GM12878 (cell line): ENCODE measurements around the gene ROCK2. TPM values are rescaled to one million over a fixed set of nuclear protein-coding genes. Genes with fewer than 3 reads are reported as not detected.

ENCODE experiments used
- ATAC-seq: fragments of 200-7000 bp; cut with Tn5 transposase; 3 replicates; pipeline ENCODE4 v1.9.1; 2020; ENCODE audit warnings: mild to moderate bottlenecking, moderate library complexity
- BruUV-seq: library from RNA; stranded (reverse); fragments of 400-500 nt; replicated peaks from 2 replicates; lab custom pipeline; 2021; lab: Mats Ljungman, UMichigan
- CTCF ChIA-PET: fragments of 300-600 bp; sonication (Branson Sonifier 250); formaldehyde crosslinking; extraction: SDS; loops from one replicate; lab custom pipeline; 2021; ENCODE audit warnings: inconsistent platforms; lab: Yijun Ruan, JAX
- POLR2A ChIA-PET: fragments of 350-600 bp; formaldehyde crosslinking; extraction: SDS; loops from one replicate; lab custom pipeline; 2021; ENCODE audit warnings: inconsistent platforms; lab: Charles Lee
- RAD21 ChIA-PET: fragments of 300-600 bp; sonication (Branson Sonifier 250); formaldehyde crosslinking; loops from one replicate; lab custom pipeline; 2023; ENCODE audit warnings: antibody characterized with exemption; ENCODE audit not compliant: unreplicated experiment; lab: Charles Lee
- SMC1A ChIA-PET: fragments of 300-600 bp; sonication (Branson Sonifier 250); formaldehyde crosslinking; loops from one replicate; lab custom pipeline; 2023; ENCODE audit not compliant: unreplicated experiment, uncharacterized antibody; lab: Charles Lee
- DNase-seq: peaks from one replicate; pipeline ENCODE4 v3.0.0-alpha.2; 2011; ENCODE audit warnings: low read depth, low spot score
- FAIRE-seq: peaks from 3 replicates; lab custom pipeline; 2011; peaks lifted over from hg19 to GRCh38; lab: Jason Lieb, UNC
- H2AFZ ChIP-seq: 2 replicates; pipeline ENCODE4 v1.6.0; 2011; ENCODE audit warnings: low read depth, low read length, control low read depth; ENCODE audit not compliant: control insufficient read depth
- H3K27ac ChIP-seq: 2 replicates; pipeline ENCODE4 v1.5.1; 2011; ENCODE audit warnings: control low read depth; ENCODE audit not compliant: control insufficient read depth, insufficient read depth
- H3K27me3 ChIP-seq, 2 experiments: replicated peaks in 1 of 2; 2 replicates each; pipeline versions ENCODE4 v1.6.0 to v1.6.1; 2011; ENCODE audit warnings: low read length in 1 of 2; ENCODE audit not compliant: control insufficient read depth in 2 of 2, insufficient read depth in 2 of 2
- H3K36me3 ChIP-seq, 2 experiments: 2 replicates each; pipeline ENCODE4 v1.5.1; 2011; ENCODE audit warnings: low read length in 1 of 2; ENCODE audit not compliant: control insufficient read depth in 2 of 2, insufficient read depth in 2 of 2
- H3K4me1 ChIP-seq: 2 replicates; pipeline ENCODE4 v1.6.1; 2011; ENCODE audit warnings: mild to moderate bottlenecking, low read length, moderate library complexity, mixed read lengths; ENCODE audit not compliant: control insufficient read depth, insufficient read depth
- H3K4me2 ChIP-seq: 2 replicates; pipeline ENCODE4 v1.6.0; 2011; ENCODE audit warnings: control low read depth; ENCODE audit not compliant: control insufficient read depth, insufficient read depth
- H3K4me3 ChIP-seq: fragments of 200-600 bp; sonication (generic); 2 replicates; pipeline ENCODE4 v1.5.1; 2016
- H3K79me2 ChIP-seq: 2 replicates; pipeline ENCODE4 v1.6.0; 2011; ENCODE audit warnings: low read length; ENCODE audit not compliant: control insufficient read depth, insufficient read depth
- H3K9ac ChIP-seq: 2 replicates; pipeline ENCODE4 v1.8.0; 2011; ENCODE audit warnings: low read length, control low read depth, mixed read lengths; ENCODE audit not compliant: control insufficient read depth, insufficient read depth
- H3K9me3 ChIP-seq: replicated peaks from 3 replicates; pipeline ENCODE4 v1.5.1; 2011; ENCODE audit warnings: mild to moderate bottlenecking, low read length; ENCODE audit not compliant: control insufficient read depth, insufficient read depth
- H4K20me1 ChIP-seq: 2 replicates; pipeline ENCODE4 v1.6.0; 2011; ENCODE audit not compliant: control insufficient read depth, insufficient read depth
- BACH1 ChIP-seq: fragments of 450-650 bp; IDR thresholded peaks from 2 replicates; pipeline ENCODE4 v1.6.1; 2017; ENCODE audit warnings: mild to moderate bottlenecking, borderline replicate concordance
- BHLHE40 ChIP-seq, 2 experiments: fragments of 450-650 bp in 1 of 2; IDR thresholded peaks; 2 replicates each; pipeline ENCODE4 v1.6.1; 2011 to 2017; ENCODE audit warnings: low read depth in 2 of 2, borderline replicate concordance in 1 of 2, improper control_type of control experiment in 1 of 2, low read length in 1 of 2, mild to moderate bottlenecking in 1 of 2
- CREM ChIP-seq: IDR thresholded peaks from 2 replicates; pipeline ENCODE4 v1.6.1; 2014; ENCODE audit warnings: antibody characterized with exemption, low read depth
- RCOR1 ChIP-seq: conservative IDR thresholded peaks from 2 replicates; pipeline ENCODE4 v1.6.1; 2012; ENCODE audit warnings: low read depth, low read length, improper control_type of control experiment
- STAT3 ChIP-seq: IDR thresholded peaks from 2 replicates; pipeline ENCODE4 v1.6.1; 2011; ENCODE audit warnings: low read depth, low read length, improper control_type of control experiment
- YY1 ChIP-seq: IDR thresholded peaks from 2 replicates; pipeline ENCODE4 v1.6.1; 2011; ENCODE audit warnings: low read depth, mild to moderate bottlenecking, low read length
- ZNF384 ChIP-seq: IDR thresholded peaks from 2 replicates; pipeline ENCODE4 v1.6.1; 2012; ENCODE audit warnings: low read depth, mild to moderate bottlenecking, low read length, improper control_type of control experiment, borderline replicate concordance
- ZZZ3 ChIP-seq: IDR thresholded peaks from 2 replicates; pipeline ENCODE4 v1.6.1; 2011; ENCODE audit warnings: low read depth; ENCODE audit not compliant: control insufficient read depth, insufficient read length
- WGBS: methylation state at CpG from one replicate; pipeline ENCODE4 v1.1.6; 2016; ENCODE audit warnings: low lambda C conversion rate; ENCODE audit not compliant: insufficient replicate concordance, insufficient coverage; ENCODE audit errors: missing lambda C conversion rate; 5-methylcytosine and 5-hydroxymethylcytosine counted together
- in situ Hi-C: fragments of 300-500 bp; cut with MboI; formaldehyde crosslinking; loops from 9 replicates; pipeline ENCODE4 v1.14.3; 2018; ENCODE audit warnings: mixed read lengths
- intact Hi-C: fragments of 100-400 bp; cut with micrococcal nuclease; formaldehyde crosslinking; loops from one replicate; pipeline ENCODE4 v1.14.2; 2022; ENCODE audit not compliant: unreplicated experiment
- polyA plus RNA-seq, 11 experiments: library from polyadenylated mRNA; depleted of rRNA in 4 of 11; unstranded in 6 of 11; stranded (reverse) in 5 of 11; fragments of >200 nt; fragmentation: Nextera tagmentation in 4 of 11; fragmentation: Illumina TruSeq in 1 of 11; extraction: Ambion mirVana in 4 of 11; extraction: Trizol in 1 of 11; gene quantifications; 1 replicate in 1 of 11; 2 replicates in 10 of 11; pipeline versions ENCODE4 v1.2.1 to v1.2.3, GENCODE V29; 2011 to 2016; ENCODE audit warnings: inconsistent platforms in 2 of 11, missing spikeins in 2 of 11, low read depth in 1 of 11
- total RNA-seq, 4 experiments: library from RNA; depleted of rRNA in 3 of 4; stranded (reverse); fragments of >200 nt in 3 of 4; fragmentation: Illumina TruSeq in 1 of 4; extraction: Trizol in 1 of 4; gene quantifications; 2 replicates each; pipeline versions ENCODE4 v1.2.1 to v1.2.3, GENCODE V29; 2013 to 2021
- TF ChIP-seq, protein P1 (sequence below): IDR thresholded peaks from 2 replicates; pipeline ENCODE4 v1.6.1; 2012; ENCODE audit warnings: low read length, inconsistent platforms
- TF ChIP-seq, protein P2 (sequence below): IDR thresholded peaks from 2 replicates; pipeline ENCODE4 v1.6.1; 2012; ENCODE audit warnings: improper control_type of control experiment, low read depth, low read length; ENCODE audit not compliant: insufficient replicate concordance

The ROCK2 gene
- total and polyA plus RNA-seq, 10 of the 15 experiments (the other 5 are each of a cell fraction or from before 2014, with no cell fraction given), result 4.6 to 22.1 (median 8.3) TPM

DNA sequence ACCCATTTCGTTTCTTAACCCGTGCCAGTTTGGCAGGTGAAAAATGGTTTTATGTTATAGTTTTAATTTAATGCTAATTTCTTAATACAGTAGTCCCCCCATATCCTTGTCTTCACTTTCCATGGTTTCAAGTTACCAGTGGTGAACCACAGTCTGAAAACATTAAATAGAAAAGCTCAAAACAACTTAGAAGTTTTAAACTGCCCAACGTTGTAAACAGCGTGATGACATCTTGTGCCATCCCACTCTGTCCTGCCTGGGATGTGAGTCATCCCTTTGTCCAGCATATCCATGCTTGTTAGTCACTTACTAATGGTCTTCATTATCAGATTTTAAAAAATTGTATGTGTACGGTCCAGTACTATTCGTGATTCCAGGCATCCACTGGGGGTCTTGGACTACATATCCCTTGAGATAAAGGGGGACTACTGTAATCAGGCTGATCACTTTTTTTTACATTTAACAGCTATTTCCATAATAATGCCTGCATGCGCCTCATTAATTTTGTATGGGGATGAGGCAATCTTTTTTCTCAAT is 157.3 kb downstream of the ROCK2 start:
- H3K4me3 ChIP-seq, result no peak overlapping the region
- in situ Hi-C loops, result no loop called here
- ATAC-seq, result no peak
- no peak overlapping the region for H3K4me2 ChIP-seq
- H3K79me2 ChIP-seq, result no peaks in the 10 kb centered on the region
- intact Hi-C loops, result no loop called here
- no peaks in the 10 kb centered on the region for H3K36me3 ChIP-seq
- no TSS peak for BruUV-seq
- H3K4me1 ChIP-seq, result no peaks in the 10 kb centered on the region
- no peak overlapping the region for H2AFZ ChIP-seq
- H3K9ac ChIP-seq, result no peak overlapping the region
- no peaks in the 10 kb centered on the region for H3K27me3 ChIP-seq
- 90% methylated on average over 7 of the region's 7 CpGs for WGBS
- CTCF ChIA-PET, result interaction anchor here (1.0 kb wide), 1 partner anchor 55 kb away, joined by 3 read pairs; no protein-coding TSS in a partner anchor
- no peak overlapping the region for H3K27ac ChIP-seq
- SMC1A ChIA-PET, result no interaction called here
- H4K20me1 ChIP-seq, result no peaks in the 10 kb centered on the region
- RAD21 ChIA-PET, result no interaction called here
- no peak for TF ChIP-seq RCOR1
- TF ChIP-seq ZZZ3, result no peak
- no peak for TF ChIP-seq STAT3
- TF ChIP-seq, all 136 proteins: peak for 0
- no peaks in the 10 kb centered on the region for H3K9me3 ChIP-seq
- POLR2A ChIA-PET, result interaction anchor here (0.7 kb wide), 1 partner anchor 30 kb away, joined by 6 read pairs; no protein-coding TSS in a partner anchor
- DNase-seq (no peak), FAIRE-seq (no peak)

DNA sequence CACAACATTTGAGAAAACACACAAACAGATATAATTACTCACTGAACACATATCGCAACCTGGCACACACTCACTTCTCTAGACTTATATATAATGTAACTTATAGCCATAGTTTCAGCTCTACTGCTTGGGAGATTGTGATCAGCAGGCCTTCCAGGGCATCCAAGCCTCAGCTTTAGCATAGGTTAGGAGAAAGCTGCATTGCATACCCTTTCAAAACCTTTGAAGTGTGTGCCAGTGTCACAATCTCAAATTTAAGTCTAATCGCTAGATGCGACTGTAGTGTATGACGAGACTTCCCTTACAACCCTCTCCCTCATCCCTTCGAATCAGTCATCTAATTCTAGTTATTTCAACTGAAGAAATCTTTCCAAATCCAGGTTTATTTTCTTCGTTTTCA is 158.3 kb downstream of the ROCK2 start:
- Histone ChIP-seq H3K27me3 (no peaks in the 10 kb centered on the region), H3K27ac (no peak overlapping the region), H2AFZ (no peak overlapping the region), H3K9me3 (no peaks in the 10 kb centered on the region), H3K4me3 (no peak overlapping the region), H3K9ac (no peak overlapping the region), H4K20me1 (no peaks in the 10 kb centered on the region), H3K4me1 (no peaks in the 10 kb centered on the region), H3K4me2 (no peak overlapping the region), H3K36me3 (peaks cover 0 to 4% of the 10 kb centered on the region in 2 experiments; a peak in 1 of 4 replicates), H3K79me2 (no peaks in the 10 kb centered on the region)
- ChIA-PET CTCF (interaction anchor here (1.0 kb wide), 1 partner anchor 54 kb away, joined by 3 read pairs; no protein-coding TSS in a partner anchor), POLR2A (no interaction called here), SMC1A (no interaction called here), RAD21 (no interaction called here)
- FAIRE-seq, result no peak
- no peak for ATAC-seq
- 96% methylated on average over 6 of the region's 6 CpGs for WGBS
- BruUV-seq, result no TSS peak
- in situ Hi-C loops (no loop called here), intact Hi-C loops (no loop called here)
- DNase-seq, result no peak
- TF ChIP-seq BACH1 (no peak), YY1 (no peak), ZNF384 (no peak), CREM (no peak), BHLHE40 (IDR thresholded peaks at IDR 0.05; ENCODE audit: borderline replicate concordance in 1 of 2, low read depth in 2 of 2, low read length in 1 of 2) (no peak)
- TF ChIP-seq, protein P1, sequence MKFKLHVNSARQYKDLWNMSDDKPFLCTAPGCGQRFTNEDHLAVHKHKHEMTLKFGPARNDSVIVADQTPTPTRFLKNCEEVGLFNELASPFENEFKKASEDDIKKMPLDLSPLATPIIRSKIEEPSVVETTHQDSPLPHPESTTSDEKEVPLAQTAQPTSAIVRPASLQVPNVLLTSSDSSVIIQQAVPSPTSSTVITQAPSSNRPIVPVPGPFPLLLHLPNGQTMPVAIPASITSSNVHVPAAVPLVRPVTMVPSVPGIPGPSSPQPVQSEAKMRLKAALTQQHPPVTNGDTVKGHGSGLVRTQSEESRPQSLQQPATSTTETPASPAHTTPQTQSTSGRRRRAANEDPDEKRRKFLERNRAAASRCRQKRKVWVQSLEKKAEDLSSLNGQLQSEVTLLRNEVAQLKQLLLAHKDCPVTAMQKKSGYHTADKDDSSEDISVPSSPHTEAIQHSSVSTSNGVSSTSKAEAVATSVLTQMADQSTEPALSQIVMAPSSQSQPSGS, result no peak
- TF ChIP-seq, protein P2, sequence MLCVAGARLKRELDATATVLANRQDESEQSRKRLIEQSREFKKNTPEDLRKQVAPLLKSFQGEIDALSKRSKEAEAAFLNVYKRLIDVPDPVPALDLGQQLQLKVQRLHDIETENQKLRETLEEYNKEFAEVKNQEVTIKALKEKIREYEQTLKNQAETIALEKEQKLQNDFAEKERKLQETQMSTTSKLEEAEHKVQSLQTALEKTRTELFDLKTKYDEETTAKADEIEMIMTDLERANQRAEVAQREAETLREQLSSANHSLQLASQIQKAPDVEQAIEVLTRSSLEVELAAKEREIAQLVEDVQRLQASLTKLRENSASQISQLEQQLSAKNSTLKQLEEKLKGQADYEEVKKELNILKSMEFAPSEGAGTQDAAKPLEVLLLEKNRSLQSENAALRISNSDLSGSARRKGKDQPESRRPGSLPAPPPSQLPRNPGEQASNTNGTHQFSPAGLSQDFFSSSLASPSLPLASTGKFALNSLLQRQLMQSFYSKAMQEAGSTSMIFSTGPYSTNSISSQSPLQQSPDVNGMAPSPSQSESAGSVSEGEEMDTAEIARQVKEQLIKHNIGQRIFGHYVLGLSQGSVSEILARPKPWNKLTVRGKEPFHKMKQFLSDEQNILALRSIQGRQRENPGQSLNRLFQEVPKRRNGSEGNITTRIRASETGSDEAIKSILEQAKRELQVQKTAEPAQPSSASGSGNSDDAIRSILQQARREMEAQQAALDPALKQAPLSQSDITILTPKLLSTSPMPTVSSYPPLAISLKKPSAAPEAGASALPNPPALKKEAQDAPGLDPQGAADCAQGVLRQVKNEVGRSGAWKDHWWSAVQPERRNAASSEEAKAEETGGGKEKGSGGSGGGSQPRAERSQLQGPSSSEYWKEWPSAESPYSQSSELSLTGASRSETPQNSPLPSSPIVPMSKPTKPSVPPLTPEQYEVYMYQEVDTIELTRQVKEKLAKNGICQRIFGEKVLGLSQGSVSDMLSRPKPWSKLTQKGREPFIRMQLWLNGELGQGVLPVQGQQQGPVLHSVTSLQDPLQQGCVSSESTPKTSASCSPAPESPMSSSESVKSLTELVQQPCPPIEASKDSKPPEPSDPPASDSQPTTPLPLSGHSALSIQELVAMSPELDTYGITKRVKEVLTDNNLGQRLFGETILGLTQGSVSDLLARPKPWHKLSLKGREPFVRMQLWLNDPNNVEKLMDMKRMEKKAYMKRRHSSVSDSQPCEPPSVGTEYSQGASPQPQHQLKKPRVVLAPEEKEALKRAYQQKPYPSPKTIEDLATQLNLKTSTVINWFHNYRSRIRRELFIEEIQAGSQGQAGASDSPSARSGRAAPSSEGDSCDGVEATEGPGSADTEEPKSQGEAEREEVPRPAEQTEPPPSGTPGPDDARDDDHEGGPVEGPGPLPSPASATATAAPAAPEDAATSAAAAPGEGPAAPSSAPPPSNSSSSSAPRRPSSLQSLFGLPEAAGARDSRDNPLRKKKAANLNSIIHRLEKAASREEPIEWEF, result no peak
